ENCODE data around the gene STAM2. TPM values are rescaled to one million over a fixed set of nuclear protein-coding genes. Genes with fewer than 3 reads are reported as not detected.
A peak's percentile ranks its signal among the peaks of the same experiment; 100 is the strongest.
"Not testable (repeated sequence)": the region's sequence is repeated elsewhere in the genome, so short reads cannot be mapped to it uniquely, and the experiment has no call there.

The STAM2 gene
- total and polyA plus RNA-seq, 2 donors (not counting 3 experiments of a cell fraction or from before 2014, with no cell fraction given): 10.1 to 27.5 TPM

- BruUV-seq (replicated peaks); H3K36me3 ChIP-seq (ENCODE audit: control insufficient read depth in 2 of 2, extremely low read depth in 1 of 2, insufficient read depth in 2 of 2, low read length in 2 of 2); H3K27ac ChIP-seq (ENCODE audit: insufficient read depth, low read depth, low read length); dilution Hi-C loops (cut with MboI; ENCODE audit: extremely low pct_ligation_motif_present, low sequenced_read_pairs); H3K27me3 ChIP-seq (ENCODE audit: control insufficient read depth in 2 of 2, insufficient read depth in 2 of 2, low read length in 2 of 2); H3K9me1 ChIP-seq (replicated peaks; ENCODE audit: control insufficient read depth, extremely low read depth, insufficient read depth, low read length); H3K9ac ChIP-seq (replicated peaks; ENCODE audit: extremely low read depth, insufficient read depth, low read length); H2AFZ ChIP-seq (ENCODE audit: low read depth, low read length); H4K20me1 ChIP-seq (replicated peaks; ENCODE audit: control insufficient read depth, extremely low read depth, insufficient read depth, low read length); H3K4me3 ChIP-seq (replicated peaks in 1 of 3; ENCODE audit: insufficient read depth in 1 of 3, low read depth in 1 of 3, low read length in 3 of 3); FAIRE-seq; H3K4me2 ChIP-seq (ENCODE audit: insufficient read depth, low read length); POLR2A ChIA-PET; H3K9me3 ChIP-seq (replicated peaks; ENCODE audit: control insufficient read depth, insufficient read depth, low read length); DNase-seq (ENCODE audit: low read depth, low spot score); H3K4me1 ChIP-seq (ENCODE audit: control insufficient read depth, extremely low read depth, insufficient read depth, low read length): not testable (repeated sequence)
- H3K79me2 ChIP-seq (ENCODE audit: control insufficient read depth, insufficient read depth, low read length): peaks cover 20% of the 10 kb centered on the region
- CTCF ChIA-PET: interaction anchor here (4.3 kb wide), 1 partner anchor 458 kb away, joined by 20 read pairs; no protein-coding TSS in a partner anchor
- intact Hi-C loops (cut with micrococcal nuclease): loop anchor here (5.0 to 10.0 kb wide), 3 partner anchors 330 to 1337 kb away; no protein-coding TSS in a partner anchor
Observed at GRCh38 chr2:152177667-152178066, 2.1 kb upstream of the STAM2 start.

GRCh38 chr2:152176113-152176714, 651 bp upstream of the STAM2 start:
- Histone ChIP-seq H3K9me3 (replicated peaks; ENCODE audit: control insufficient read depth, insufficient read depth, low read length) (no peaks in the 10 kb centered on the region), H3K4me2 (ENCODE audit: insufficient read depth, low read length) (peak overlapping the region; percentile 65), H3K9ac (replicated peaks; ENCODE audit: extremely low read depth, insufficient read depth, low read length) (peak overlapping the region; percentile 98), H3K36me3 (ENCODE audit: control insufficient read depth in 2 of 2, extremely low read depth in 1 of 2, insufficient read depth in 2 of 2, low read length in 2 of 2) (no peaks in the 10 kb centered on the region), H3K4me1 (ENCODE audit: control insufficient read depth, extremely low read depth, insufficient read depth, low read length) (peaks cover 12% of the 10 kb centered on the region), H4K20me1 (replicated peaks; ENCODE audit: control insufficient read depth, extremely low read depth, insufficient read depth, low read length) (no peaks in the 10 kb centered on the region), H3K27ac (ENCODE audit: insufficient read depth, low read depth, low read length) (peak overlapping the region; percentile 95), H3K4me3 (replicated peaks in 1 of 3; ENCODE audit: insufficient read depth in 1 of 3, low read depth in 1 of 3, low read length in 3 of 3) (peak overlapping the region; percentile 7 to 88 (median 53)), H2AFZ (ENCODE audit: low read depth, low read length) (peak overlapping the region; percentile 87), H3K79me2 (ENCODE audit: control insufficient read depth, insufficient read depth, low read length) (peaks cover 25% of the 10 kb centered on the region), H3K9me1 (replicated peaks; ENCODE audit: control insufficient read depth, extremely low read depth, insufficient read depth, low read length) (no peaks in the 10 kb centered on the region), H3K27me3 (ENCODE audit: control insufficient read depth in 2 of 2, insufficient read depth in 2 of 2, low read length in 2 of 2) (peaks cover 0 to 3% of the 10 kb centered on the region in 2 experiments)
- intact Hi-C loops (cut with micrococcal nuclease) (loop anchor here (1.0 to 10.0 kb wide), 5 partner anchors 331 to 1339 kb away; no protein-coding TSS in a partner anchor), dilution Hi-C loops (cut with MboI; ENCODE audit: extremely low pct_ligation_motif_present, low sequenced_read_pairs) (no loop called here)
- no TSS peak for BruUV-seq (replicated peaks)
- FAIRE-seq (no peak), DNase-seq (ENCODE audit: low read depth, low spot score) (no peak)
- no peak for TF ChIP-seq GATA2 (IDR thresholded peaks at IDR 0.05; ENCODE audit: insufficient read depth, insufficient read length, low read depth, low read length)
- no peak for TF ChIP-seq FOS (IDR thresholded peaks at IDR 0.05; ENCODE audit: borderline replicate concordance, insufficient read depth, low read length)
- no peak for TF ChIP-seq CTCF (IDR thresholded peaks at IDR 0.05; ENCODE audit: extremely low read depth in 1 of 2, insufficient read depth in 1 of 2, low read depth in 1 of 2, low read length in 2 of 2)
- TF ChIP-seq JUN (IDR thresholded peaks at IDR 0.05; ENCODE audit: borderline replicate concordance, insufficient read depth, insufficient read length, low read depth): no peak
- no peak for TF ChIP-seq POLR2AphosphoS5 (IDR thresholded peaks at IDR 0.05; ENCODE audit: insufficient read depth, low read depth, low read length)
- no peak for TF ChIP-seq POLR2A (IDR thresholded peaks at IDR 0.05; ENCODE audit: low read depth, low read length)
- no peak for TF ChIP-seq MAX (IDR thresholded peaks at IDR 0.05; ENCODE audit: insufficient read depth, insufficient read length)
- ChIA-PET POLR2A (interaction anchor here (0.6 to 1.5 kb wide), 4 partner anchors 9 to 459 kb away, joined by 3 to 5 read pairs (median 3); partner anchors contain the start of gene FMNL2), CTCF (interaction anchor here (0.7 to 2.8 kb wide), 28 partner anchors 9 to 493 kb away, joined by 3 to 82 read pairs (median 5); no protein-coding TSS in a partner anchor)

All from endothelial cell of umbilical vein (primary cell).